MM.1S (cell line): ENCODE measurements around the gene SLC40A1.

Source experiments
- DNase-seq: peaks from one replicate; pipeline ENCODE4 v3.0.0-alpha.2; 2015
- H2AFZ ChIP-seq: fragments of 300-600 bp; sonication (generic); 2 replicates; pipeline ENCODE4 v1.6.0; 2016; ENCODE audit warnings: antibody characterized with exemption, low read length
- H3F3A ChIP-seq: fragments of 300-600 bp; sonication (generic); 2 replicates; pipeline ENCODE4 v1.6.1; 2016; ENCODE audit warnings: mild to moderate bottlenecking, antibody characterized with exemption, low read length, moderate library complexity, mixed read lengths; ENCODE audit not compliant: insufficient read depth
- H3K27ac ChIP-seq: fragments of 300-600 bp; sonication (generic); 2 replicates; pipeline ENCODE4 v1.5.1; 2016; ENCODE audit warnings: mild to moderate bottlenecking, low read length
- H3K27me3 ChIP-seq: fragments of 300-600 bp; sonication (generic); replicated peaks from 2 replicates; pipeline ENCODE4 v1.6.0; 2016; ENCODE audit warnings: low read length; ENCODE audit not compliant: insufficient read depth
- H3K36me3 ChIP-seq: fragments of 300-600 bp; sonication (generic); replicated peaks from 2 replicates; pipeline ENCODE4 v1.6.1; 2016; ENCODE audit warnings: mild to moderate bottlenecking, low read length, mixed read lengths; ENCODE audit not compliant: insufficient read depth
- H3K4me1 ChIP-seq: fragments of 300-600 bp; sonication (generic); 2 replicates; pipeline ENCODE4 v1.6.1; 2016; ENCODE audit warnings: low read length, mixed read lengths
- H3K4me2 ChIP-seq: fragments of 300-600 bp; sonication (generic); 2 replicates; pipeline ENCODE4 v1.6.0; 2016; ENCODE audit warnings: low read depth, low read length
- H3K4me3 ChIP-seq: fragments of 300-600 bp; sonication (generic); 2 replicates; pipeline ENCODE4 v1.5.1; 2016; ENCODE audit warnings: low read length, mixed read lengths
- H3K79me2 ChIP-seq: fragments of 300-600 bp; sonication (generic); 2 replicates; pipeline ENCODE4 v1.6.1; 2016; ENCODE audit warnings: mixed run types, low read length, mixed read lengths
- H3K9ac ChIP-seq: fragments of 300-600 bp; sonication (generic); 2 replicates; pipeline ENCODE4 v1.6.1; 2016; ENCODE audit warnings: low read length, mixed read lengths
- H3K9me2 ChIP-seq: fragments of 300-600 bp; sonication (generic); replicated peaks from 2 replicates; pipeline ENCODE4 v1.6.1; 2016; ENCODE audit warnings: mild to moderate bottlenecking, low read length, mixed read lengths; ENCODE audit not compliant: insufficient read depth
- H3K9me3 ChIP-seq: fragments of 300-600 bp; sonication (generic); replicated peaks from 2 replicates; pipeline ENCODE4 v1.6.1; 2016; ENCODE audit warnings: mild to moderate bottlenecking, low read length, mixed read lengths; ENCODE audit not compliant: insufficient read depth
- H4K20me1 ChIP-seq: fragments of 300-600 bp; sonication (generic); 2 replicates; pipeline ENCODE4 v1.6.1; 2016; ENCODE audit warnings: mild to moderate bottlenecking, low read length, moderate library complexity, mixed read lengths; ENCODE audit not compliant: insufficient read depth
- EZH2 ChIP-seq: fragments of 300-600 bp; sonication (generic); optimal IDR thresholded peaks from 2 replicates; pipeline ENCODE3; 2017; ENCODE audit warnings: low read depth, mild to moderate bottlenecking, antibody characterized with exemption, low read length, mixed read lengths
- EZH2phosphoT487 ChIP-seq: fragments of 300-600 bp; sonication (generic); IDR thresholded peaks from 2 replicates; pipeline ENCODE4 v1.6.1; 2018; ENCODE audit warnings: antibody characterized with exemption, low read length
- TF ChIP-seq, protein P1 (sequence below): fragments of 300-600 bp; sonication (generic); IDR thresholded peaks from 2 replicates; pipeline ENCODE4 v1.5.1; 2016; ENCODE audit warnings: antibody characterized with exemption, low read length, mixed read lengths

The SLC40A1 gene

DNA sequence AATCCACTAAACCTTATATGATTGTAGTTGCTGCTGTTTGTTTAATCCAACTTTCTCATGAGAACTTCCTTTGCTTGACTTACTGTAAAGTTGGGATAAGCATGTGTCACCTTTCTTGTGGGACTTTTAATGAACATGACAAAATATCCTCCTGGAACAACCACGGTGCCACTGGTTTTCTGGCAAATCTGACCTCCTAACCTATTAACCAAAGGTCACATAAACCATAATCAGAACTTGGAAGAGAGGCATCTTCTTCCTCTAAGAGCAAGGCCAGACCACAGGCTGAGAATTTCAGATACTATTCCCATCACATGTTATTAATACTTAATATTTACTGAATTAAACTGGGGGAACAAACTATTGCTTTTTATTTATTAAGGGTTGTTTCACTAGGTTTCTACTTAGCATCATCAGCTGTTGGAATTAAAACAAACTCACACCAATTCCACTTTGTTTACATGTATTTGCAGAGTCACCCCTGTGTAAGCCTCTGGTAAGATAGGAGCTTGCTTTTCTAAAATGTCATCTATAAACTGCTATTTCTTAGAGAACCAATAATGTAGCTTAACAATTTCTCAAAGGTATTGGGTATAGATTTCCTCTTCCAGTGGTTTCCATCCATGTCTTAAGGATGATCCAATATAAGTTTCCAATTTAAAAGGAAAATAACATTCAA is 2.2 kb downstream of the SLC40A1 start:
- Histone ChIP-seq H3K4me3 (no peak overlapping the region), H3K9me2 (no peaks in the 10 kb centered on the region), H3K9ac (no peak overlapping the region), H3K4me1 (no peaks in the 10 kb centered on the region), H3K36me3 (no peaks in the 10 kb centered on the region), H3K9me3 (no peaks in the 10 kb centered on the region), H3K4me2 (no peak overlapping the region), H3F3A (no peaks in the 10 kb centered on the region), H3K79me2 (no peaks in the 10 kb centered on the region), H3K27me3 (no peaks in the 10 kb centered on the region), H2AFZ (no peak overlapping the region), H4K20me1 (no peaks in the 10 kb centered on the region), H3K27ac (no peak overlapping the region)
- TF ChIP-seq EZH2 (no peak), EZH2phosphoT487 (no peak)
- TF ChIP-seq, protein P1, sequence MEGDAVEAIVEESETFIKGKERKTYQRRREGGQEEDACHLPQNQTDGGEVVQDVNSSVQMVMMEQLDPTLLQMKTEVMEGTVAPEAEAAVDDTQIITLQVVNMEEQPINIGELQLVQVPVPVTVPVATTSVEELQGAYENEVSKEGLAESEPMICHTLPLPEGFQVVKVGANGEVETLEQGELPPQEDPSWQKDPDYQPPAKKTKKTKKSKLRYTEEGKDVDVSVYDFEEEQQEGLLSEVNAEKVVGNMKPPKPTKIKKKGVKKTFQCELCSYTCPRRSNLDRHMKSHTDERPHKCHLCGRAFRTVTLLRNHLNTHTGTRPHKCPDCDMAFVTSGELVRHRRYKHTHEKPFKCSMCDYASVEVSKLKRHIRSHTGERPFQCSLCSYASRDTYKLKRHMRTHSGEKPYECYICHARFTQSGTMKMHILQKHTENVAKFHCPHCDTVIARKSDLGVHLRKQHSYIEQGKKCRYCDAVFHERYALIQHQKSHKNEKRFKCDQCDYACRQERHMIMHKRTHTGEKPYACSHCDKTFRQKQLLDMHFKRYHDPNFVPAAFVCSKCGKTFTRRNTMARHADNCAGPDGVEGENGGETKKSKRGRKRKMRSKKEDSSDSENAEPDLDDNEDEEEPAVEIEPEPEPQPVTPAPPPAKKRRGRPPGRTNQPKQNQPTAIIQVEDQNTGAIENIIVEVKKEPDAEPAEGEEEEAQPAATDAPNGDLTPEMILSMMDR, result no peak
- no peak for DNase-seq

DNA sequence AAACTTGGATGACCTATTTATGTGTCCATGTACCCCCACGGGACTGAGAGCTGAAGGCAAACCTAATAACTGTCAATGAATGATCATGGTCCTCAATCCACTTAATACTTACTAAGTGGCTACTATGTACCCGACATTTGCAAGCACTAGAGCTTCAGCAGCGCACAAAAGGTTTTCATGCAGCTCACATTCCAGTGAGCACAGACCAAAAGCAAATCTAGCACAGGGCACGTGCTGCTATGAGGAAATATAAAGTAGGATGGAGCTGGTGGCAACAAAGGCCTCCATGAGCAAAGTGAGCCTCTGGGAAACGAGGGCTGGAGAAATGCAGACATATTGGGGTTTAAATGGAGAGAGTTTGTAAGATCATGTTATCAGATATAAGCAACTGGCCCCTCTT is 3.5 kb downstream of the SLC40A1 start:
- Histone ChIP-seq H3K79me2 (no peaks in the 10 kb centered on the region), H3K9me2 (no peaks in the 10 kb centered on the region), H3K36me3 (no peaks in the 10 kb centered on the region), H3K27me3 (no peaks in the 10 kb centered on the region), H3K9me3 (no peaks in the 10 kb centered on the region), H3F3A (no peaks in the 10 kb centered on the region), H3K4me2 (no peak overlapping the region), H3K9ac (no peak overlapping the region), H3K4me3 (no peak overlapping the region), H4K20me1 (no peaks in the 10 kb centered on the region), H2AFZ (no peak overlapping the region), H3K4me1 (no peaks in the 10 kb centered on the region), H3K27ac (no peak overlapping the region)
- DNase-seq, result no peak
- TF ChIP-seq EZH2, result no peak
- TF ChIP-seq EZH2phosphoT487, result no peak
- TF ChIP-seq, protein P1, result no peak

DNA sequence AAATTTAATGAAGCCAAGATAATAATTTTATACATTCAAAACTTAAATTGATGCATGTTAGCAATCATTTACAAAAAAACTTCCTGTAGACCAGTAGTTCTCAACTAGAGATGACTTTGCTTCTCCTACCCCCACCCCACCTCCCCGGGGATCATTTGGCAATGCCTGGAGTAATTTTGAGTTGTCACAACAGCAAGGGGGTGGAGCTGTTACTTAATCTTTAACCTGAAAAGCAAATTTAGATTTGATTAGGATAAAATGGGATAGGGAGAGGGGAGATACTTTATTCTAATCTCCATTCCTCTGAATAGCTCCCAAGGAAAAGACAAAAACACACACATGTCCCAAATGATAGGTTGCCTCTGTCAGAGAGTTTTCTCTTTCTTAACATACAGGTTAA is 4.2 kb downstream of the SLC40A1 start:
- H3K9me3 ChIP-seq, result no peaks in the 10 kb centered on the region
- no peak overlapping the region for H2AFZ ChIP-seq
- DNase-seq, result no peak
- H3K36me3 ChIP-seq, result no peaks in the 10 kb centered on the region
- H3K79me2 ChIP-seq, result no peaks in the 10 kb centered on the region
- H3K27me3 ChIP-seq, result no peaks in the 10 kb centered on the region
- H4K20me1 ChIP-seq, result no peaks in the 10 kb centered on the region; the same call in 1 of the 2 replicates
- H3K4me3 ChIP-seq, result no peak overlapping the region
- H3K27ac ChIP-seq, result no peak overlapping the region
- H3K4me1 ChIP-seq, result no peaks in the 10 kb centered on the region
- no peak overlapping the region for H3K9ac ChIP-seq
- no peaks in the 10 kb centered on the region for H3F3A ChIP-seq
- H3K9me2 ChIP-seq, result no peaks in the 10 kb centered on the region
- no peak for TF ChIP-seq EZH2phosphoT487
- H3K4me2 ChIP-seq, result no peak overlapping the region

DNA sequence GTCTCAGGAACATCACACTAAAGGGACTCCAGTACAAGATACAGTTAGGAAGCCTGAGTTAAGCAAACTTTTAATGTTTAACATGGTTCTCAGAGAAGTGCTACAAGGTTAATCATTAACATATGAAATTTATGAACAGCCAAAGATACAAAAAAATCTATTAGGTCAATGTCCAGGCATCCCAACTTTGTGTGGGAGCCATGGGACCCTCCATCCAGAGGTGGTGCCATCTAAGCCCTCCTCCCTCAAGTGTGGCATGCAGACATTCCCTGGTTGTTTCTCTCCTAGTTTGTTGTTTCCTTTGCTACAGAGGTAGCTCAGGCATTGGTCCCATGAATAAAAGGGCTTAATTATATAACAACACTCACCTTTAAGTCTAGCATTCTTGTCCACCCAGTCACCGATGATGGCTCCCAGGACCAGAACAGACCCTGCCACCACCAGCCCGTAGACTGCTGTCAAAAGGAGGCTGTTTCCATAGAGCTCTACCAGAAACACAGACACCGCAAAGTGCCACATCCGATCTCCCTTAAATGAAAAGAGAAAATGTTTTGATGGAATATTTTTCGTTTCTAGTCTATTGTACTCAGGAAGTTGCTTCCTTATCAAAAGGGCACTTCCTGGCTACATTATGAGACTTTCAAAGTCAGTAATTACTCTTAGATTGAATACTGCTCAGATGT is 5.7 kb downstream of the SLC40A1 start:
- Histone ChIP-seq H3K79me2 (no peaks in the 10 kb centered on the region), H3K9me2 (no peaks in the 10 kb centered on the region), H3K27ac (no peak overlapping the region), H3K9me3 (no peaks in the 10 kb centered on the region), H3K9ac (no peak overlapping the region), H3K4me1 (no peaks in the 10 kb centered on the region), H2AFZ (no peak overlapping the region), H3K27me3 (no peaks in the 10 kb centered on the region), H4K20me1 (no peaks in the 10 kb centered on the region; the same call in 1 of the 2 replicates), H3K4me2 (no peak overlapping the region), H3K4me3 (no peak overlapping the region), H3K36me3 (no peaks in the 10 kb centered on the region), H3F3A (no peaks in the 10 kb centered on the region)
- DNase-seq, result no peak
- TF ChIP-seq, protein P1, result no peak
- TF ChIP-seq EZH2phosphoT487, result no peak
- no peak for TF ChIP-seq EZH2
